HG03139 (cell line): ENCODE results near the gene STYX.
A peak's percentile ranks its signal among the peaks of the same experiment; 100 is the strongest.

Experiments
- ATAC-seq: cut with Tn5 transposase; IDR thresholded peaks from one replicate; pipeline ENCODE4 v1.9.1; 2021; ENCODE audit not compliant: unreplicated experiment

Gene STYX

GRCh38 chr14:52783206-52783605, 53.2 kb downstream of the STYX start:
- no peak for ATAC-seq

GRCh38 chr14:52786887-52787286, 56.9 kb downstream of the STYX start:
- ATAC-seq, result no peak

GRCh38 chr14:52789118-52789517, 59.2 kb downstream of the STYX start:
- ATAC-seq, result no peak

- no peak for ATAC-seq
Observed at GRCh38 chr14:52790011-52790755, 60.2 kb downstream of the STYX start.

- peak; percentile 9 for ATAC-seq
Observed at GRCh38 chr14:52790756-52791222, 60.8 kb downstream of the STYX start.

- peak; percentile 86 for ATAC-seq
Observed at GRCh38 chr14:52791223-52792096, 61.5 kb downstream of the STYX start, which contains the start of gene GNPNAT1. Gene GNPNAT1 (minus strand): TSS chr14:52791607. CDS start chr14:52784650, 6,957 bp downstream.

- no peak for ATAC-seq
Observed at GRCh38 chr14:52792097-52792415, 62.1 kb downstream of the STYX start.

- no peak for ATAC-seq
Observed at GRCh38 chr14:52793061-52793460, 63.1 kb downstream of the STYX start.

- no peak for ATAC-seq
Observed at GRCh38 chr14:52797653-52798052, 67.7 kb downstream of the STYX start.

- no peak for ATAC-seq
Observed at GRCh38 chr14:52798826-52799225, 68.9 kb downstream of the STYX start.

GRCh38 chr14:52801014-52801712, 71.2 kb downstream of the STYX start:
- no peak for ATAC-seq

- no peak for ATAC-seq
Observed at GRCh38 chr14:52802597-52802996, 72.6 kb downstream of the STYX start.

- no peak for ATAC-seq
Observed at GRCh38 chr14:52806115-52806514, 76.1 kb downstream of the STYX start.

- ATAC-seq, result no peak
Observed at GRCh38 chr14:52808101-52808500, 78.1 kb downstream of the STYX start.

GRCh38 chr14:52821805-52822250, 91.9 kb downstream of the STYX start:
- no peak for ATAC-seq

- no peak for ATAC-seq
Observed at GRCh38 chr14:52824462-52824861, 94.5 kb downstream of the STYX start.
